T-helper 2 cell treated with Interferon-gamma antibody and Interleukin-4, amounts not matched to agents 5 μg/mL and 100 μg/mL, for 36 hours (primary cell): ENCODE results near the gene BORCS6.
"Not testable (repeated sequence)": the region's sequence is repeated elsewhere in the genome, so short reads cannot be mapped to it uniquely, and the experiment has no call there.

Experiments used
- DNase-seq: peaks from one replicate; pipeline ENCODE4 v3.0.0; 2021; ENCODE audit warnings: low spot score
- H3K27ac Mint-ChIP-seq: one replicate; pipeline ENCODE4 v1.8.0; 2021; ENCODE audit warnings: mild to moderate bottlenecking, mixed read lengths
- H3K27me3 Mint-ChIP-seq: one replicate; pipeline ENCODE4 v1.8.0; 2021; ENCODE audit warnings: low read depth, mixed read lengths
- H3K36me3 Mint-ChIP-seq: one replicate; pipeline ENCODE4 v1.8.0; 2021; ENCODE audit warnings: low read depth, mixed read lengths
- H3K4me1 Mint-ChIP-seq: one replicate; pipeline ENCODE4 v1.8.0; 2021; ENCODE audit warnings: low read depth, mixed read lengths
- H3K4me3 Mint-ChIP-seq: one replicate; pipeline ENCODE4 v1.8.0; 2022; ENCODE audit warnings: mild to moderate bottlenecking, moderate library complexity, mixed read lengths
- H3K9me3 Mint-ChIP-seq: one replicate; pipeline ENCODE4 v1.8.0; 2021; ENCODE audit warnings: mixed read lengths

BORCS6 gene

DNA sequence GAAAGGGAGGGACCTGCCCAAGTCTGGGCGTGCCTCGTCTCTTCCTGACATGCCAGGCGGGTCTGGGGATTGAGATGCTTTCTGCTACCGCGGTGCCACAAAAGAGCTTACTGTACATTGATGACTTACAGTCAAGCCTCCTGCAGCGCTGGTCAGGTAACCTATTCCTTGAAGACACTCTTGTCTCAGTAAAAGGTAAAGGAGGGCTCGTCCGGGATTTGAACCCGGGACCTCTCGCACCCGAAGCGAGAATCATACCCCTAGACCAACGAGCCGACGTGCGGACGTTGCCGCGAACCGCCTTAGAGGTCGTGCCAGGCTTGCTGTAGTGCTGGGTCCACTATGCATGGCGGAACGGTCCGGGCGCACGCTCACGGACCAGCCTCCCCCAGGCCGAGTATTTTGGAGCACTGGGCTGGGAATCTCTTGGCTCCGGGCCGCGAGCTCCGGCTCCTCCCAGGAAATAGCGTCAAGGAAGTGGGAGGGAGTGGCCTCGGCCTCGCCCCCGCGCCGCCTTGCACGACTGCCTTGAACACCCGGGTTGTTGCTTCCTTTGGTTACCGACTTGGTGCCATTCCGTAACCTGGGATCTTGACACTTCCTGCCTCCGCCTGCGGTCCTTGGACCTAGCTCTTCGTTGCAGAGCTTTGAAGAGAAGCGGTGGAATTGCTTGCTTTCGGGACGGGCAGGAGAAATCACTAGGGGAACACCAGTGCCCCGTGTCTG is 32.8 kb upstream of the BORCS6 start:
- H3K4me3 Mint-ChIP-seq: peak overlapping the region; percentile 93
- H3K36me3 Mint-ChIP-seq: peaks cover 32% of the 10 kb centered on the region
- H3K9me3 Mint-ChIP-seq: no peaks in the 10 kb centered on the region
- peaks cover 47% of the 10 kb centered on the region for H3K4me1 Mint-ChIP-seq
- peak; percentile 90 for DNase-seq
- H3K27ac Mint-ChIP-seq: peak overlapping the region; percentile 97
- peaks cover 8% of the 10 kb centered on the region for H3K27me3 Mint-ChIP-seq

DNA sequence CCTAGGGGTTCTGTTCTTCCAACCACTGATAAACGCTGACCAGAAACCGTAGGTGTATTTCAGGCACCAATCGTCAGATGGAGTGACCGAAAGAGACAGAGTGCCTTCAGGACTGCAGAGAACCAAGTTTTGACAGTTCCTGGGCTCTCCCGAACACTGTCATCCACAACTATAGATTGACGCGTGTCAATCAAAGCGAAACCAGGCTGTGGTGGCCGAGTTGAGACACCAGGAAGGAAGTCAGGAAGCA is 32.3 kb upstream of the BORCS6 start:
- DNase-seq: no peak
- H3K36me3 Mint-ChIP-seq: peaks cover 27% of the 10 kb centered on the region
- peak overlapping the region; percentile 93 for H3K4me3 Mint-ChIP-seq
- H3K27ac Mint-ChIP-seq: peak overlapping the region; percentile 97
- no peaks in the 10 kb centered on the region for H3K9me3 Mint-ChIP-seq
- H3K4me1 Mint-ChIP-seq: peaks cover 42% of the 10 kb centered on the region
- peaks cover 8% of the 10 kb centered on the region for H3K27me3 Mint-ChIP-seq

DNA sequence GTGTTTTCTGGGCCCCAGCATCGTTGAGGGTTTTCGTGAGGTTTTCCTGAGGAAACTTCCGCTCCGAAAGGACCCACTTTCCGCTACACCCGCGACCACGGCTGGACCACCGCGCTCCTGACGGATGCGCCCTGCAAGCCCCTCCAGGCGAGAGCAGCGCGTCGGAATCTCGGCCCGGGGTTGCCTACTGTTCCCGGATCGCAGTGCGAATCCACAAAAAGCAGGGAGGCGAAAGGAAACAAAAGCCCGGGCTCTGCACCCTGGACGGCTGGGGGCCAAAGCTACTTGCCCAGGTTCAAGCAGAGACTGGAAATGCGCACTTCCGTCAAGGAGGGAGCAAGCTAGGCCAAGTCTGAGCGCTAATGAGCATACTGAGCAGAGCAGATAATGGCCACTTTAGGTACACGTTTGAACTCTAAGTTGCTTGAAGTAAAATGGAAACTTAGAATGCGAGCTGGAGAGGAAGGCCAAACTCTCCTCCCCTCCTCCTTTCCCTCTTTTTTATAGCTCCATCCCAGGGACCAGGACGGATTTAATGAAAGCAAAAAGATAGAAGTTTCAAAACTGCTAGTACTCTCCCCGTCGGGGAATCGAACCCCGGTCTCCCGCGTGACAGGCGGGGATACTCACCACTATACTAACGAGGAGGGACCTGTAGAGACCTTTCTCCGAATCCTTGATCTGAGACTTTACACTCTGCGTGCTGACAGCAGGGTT is 31.8 kb upstream of the BORCS6 start:
- H3K4me1 Mint-ChIP-seq: peaks cover 38% of the 10 kb centered on the region
- H3K9me3 Mint-ChIP-seq: no peaks in the 10 kb centered on the region
- DNase-seq: peak; percentile 87
- H3K27ac Mint-ChIP-seq: peak overlapping the region; percentile 97
- H3K36me3 Mint-ChIP-seq: peaks cover 22% of the 10 kb centered on the region
- H3K27me3 Mint-ChIP-seq: peaks cover 8% of the 10 kb centered on the region
- peak overlapping the region; percentile 93 for H3K4me3 Mint-ChIP-seq

GRCh38 chr17:8220783-8221662 is 31.0 kb upstream of the BORCS6 start:
- no peaks in the 10 kb centered on the region for H3K9me3 Mint-ChIP-seq
- peak overlapping the region; percentile 97 for H3K27ac Mint-ChIP-seq
- peaks cover 8% of the 10 kb centered on the region for H3K27me3 Mint-ChIP-seq
- peaks cover 31% of the 10 kb centered on the region for H3K4me1 Mint-ChIP-seq
- H3K4me3 Mint-ChIP-seq: peak overlapping the region; percentile 93
- H3K36me3 Mint-ChIP-seq: peaks cover 14% of the 10 kb centered on the region
- peak; percentile 86 for DNase-seq

DNA sequence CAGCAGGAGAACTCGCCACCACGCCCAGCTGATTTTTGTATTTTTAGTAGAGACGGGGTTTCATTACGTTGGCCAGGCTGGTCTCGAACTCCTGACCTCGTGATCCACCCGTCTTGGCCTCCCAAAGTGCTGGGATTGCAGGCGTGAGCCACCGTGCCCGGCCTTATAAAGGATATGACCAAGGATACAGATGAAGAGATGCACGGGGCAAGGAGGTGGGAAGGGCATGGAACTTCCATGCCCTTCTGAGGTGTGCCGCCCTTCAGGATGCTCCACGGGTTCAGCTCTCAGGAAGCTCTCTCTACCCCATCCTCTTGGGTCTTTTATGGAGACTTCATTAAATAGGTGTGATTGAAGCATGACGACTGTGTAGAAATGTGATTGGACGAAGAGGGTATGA is 24.0 kb upstream of the BORCS6 start:
- DNase-seq, H3K27ac Mint-ChIP-seq, H3K9me3 Mint-ChIP-seq, H3K4me3 Mint-ChIP-seq, H3K27me3 Mint-ChIP-seq: not testable (repeated sequence)
- Mint-ChIP-seq H3K4me1 (peaks cover 12% of the 10 kb centered on the region), H3K36me3 (peaks cover 10% of the 10 kb centered on the region)

DNA sequence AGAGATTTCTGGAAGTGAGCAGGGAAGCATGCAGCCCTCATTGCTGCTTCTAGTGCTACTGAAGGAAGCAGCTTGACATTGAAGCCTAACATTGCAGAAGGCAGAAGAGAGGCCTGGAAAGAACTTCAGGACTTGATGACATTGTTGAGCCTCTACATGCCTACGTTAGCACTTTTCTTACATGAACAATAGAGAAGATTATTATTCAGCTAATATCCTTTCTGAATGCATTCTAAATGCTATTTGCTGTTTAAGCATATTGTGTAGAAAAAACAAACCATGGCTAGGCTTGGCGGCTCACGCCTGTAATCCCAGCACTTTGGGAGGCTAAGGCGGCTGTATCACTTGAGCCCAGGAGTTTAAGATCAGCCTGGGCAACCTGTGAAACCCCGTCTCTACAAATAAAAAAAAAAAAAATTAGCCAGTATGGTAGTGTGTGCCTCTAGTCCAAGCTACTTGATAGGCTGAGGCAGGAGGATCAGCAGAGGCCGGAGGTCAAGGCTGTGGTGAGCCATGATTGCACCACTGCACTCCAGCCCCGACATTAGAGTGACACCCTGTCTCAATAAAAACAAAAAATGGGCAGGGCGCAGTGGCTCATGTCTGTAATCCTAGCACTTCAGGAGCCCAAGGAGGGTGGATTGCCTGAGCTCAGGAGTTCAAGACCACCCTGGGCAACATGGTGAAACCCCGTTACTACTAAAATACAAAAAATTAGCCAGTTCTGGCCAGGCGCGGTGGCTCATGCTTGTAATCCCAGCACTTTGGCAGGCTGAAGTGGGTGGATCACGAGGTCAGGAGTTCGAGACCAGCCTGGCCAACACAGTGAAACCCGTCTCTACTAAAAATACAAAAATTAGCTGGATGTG is 22.6 kb upstream of the BORCS6 start:
- Mint-ChIP-seq H3K36me3 (peaks cover 16% of the 10 kb centered on the region), H3K27me3 (peaks cover 3% of the 10 kb centered on the region), H3K4me3 (no peak overlapping the region), H3K9me3 (no peaks in the 10 kb centered on the region), H3K4me1 (peaks cover 19% of the 10 kb centered on the region), H3K27ac (no peak overlapping the region)
- no peak for DNase-seq

GRCh38 chr17:8210761-8211458 is 20.9 kb upstream of the BORCS6 start:
- Mint-ChIP-seq H3K9me3 (no peaks in the 10 kb centered on the region), H3K4me3 (peak overlapping the region; percentile 96), H3K27me3 (peaks cover 3% of the 10 kb centered on the region), H3K27ac (peak overlapping the region; percentile 96), H3K36me3 (peaks cover 32% of the 10 kb centered on the region), H3K4me1 (peaks cover 25% of the 10 kb centered on the region)
- DNase-seq: no peak

GRCh38 chr17:8209907-8210760 is 20.2 kb upstream of the BORCS6 start, which contains the start of gene AURKB:
Gene AURKB, minus strand, starts transcription at chr17:8210575. Its CDS starts 351 bp downstream, at chr17:8210224.
- H3K9me3 Mint-ChIP-seq: no peaks in the 10 kb centered on the region
- peak within 1 kb of the TSS; percentile 96 for H3K4me3 Mint-ChIP-seq
- peaks cover 3% of the 10 kb centered on the region for H3K27me3 Mint-ChIP-seq
- peaks cover 25% of the 10 kb centered on the region for H3K4me1 Mint-ChIP-seq
- H3K27ac Mint-ChIP-seq: peak within 1 kb of the TSS; percentile 96
- DNase-seq: peak; percentile 93
- H3K36me3 Mint-ChIP-seq: peaks cover 37% of the 10 kb centered on the region

DNA sequence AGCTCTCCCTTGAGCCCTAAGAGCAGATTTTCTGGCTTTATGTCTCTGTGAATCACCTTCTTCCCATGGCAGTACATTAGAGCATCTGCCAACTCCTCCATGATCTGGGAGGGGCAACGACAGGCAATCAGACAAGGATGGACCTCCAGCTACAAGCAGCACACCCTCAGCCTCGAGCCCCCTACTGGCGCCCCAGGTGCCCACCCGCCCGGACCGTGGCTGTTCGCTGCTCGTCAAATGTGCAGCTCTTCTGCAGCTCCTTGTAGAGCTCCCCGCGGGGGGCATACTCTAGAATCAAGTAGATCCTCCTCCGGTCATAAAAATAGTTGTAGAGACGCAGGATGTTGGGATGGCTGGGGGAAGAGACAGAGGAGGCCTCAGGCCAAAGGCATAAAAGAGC is 16.6 kb upstream of the BORCS6 start:
- no peaks in the 10 kb centered on the region for H3K9me3 Mint-ChIP-seq
- H3K27ac Mint-ChIP-seq: peak overlapping the region; percentile 47
- H3K4me1 Mint-ChIP-seq: peaks cover 27% of the 10 kb centered on the region
- peak overlapping the region; percentile 48 for H3K4me3 Mint-ChIP-seq
- DNase-seq: no peak
- peaks cover 59% of the 10 kb centered on the region for H3K36me3 Mint-ChIP-seq
- no peaks in the 10 kb centered on the region for H3K27me3 Mint-ChIP-seq

DNA sequence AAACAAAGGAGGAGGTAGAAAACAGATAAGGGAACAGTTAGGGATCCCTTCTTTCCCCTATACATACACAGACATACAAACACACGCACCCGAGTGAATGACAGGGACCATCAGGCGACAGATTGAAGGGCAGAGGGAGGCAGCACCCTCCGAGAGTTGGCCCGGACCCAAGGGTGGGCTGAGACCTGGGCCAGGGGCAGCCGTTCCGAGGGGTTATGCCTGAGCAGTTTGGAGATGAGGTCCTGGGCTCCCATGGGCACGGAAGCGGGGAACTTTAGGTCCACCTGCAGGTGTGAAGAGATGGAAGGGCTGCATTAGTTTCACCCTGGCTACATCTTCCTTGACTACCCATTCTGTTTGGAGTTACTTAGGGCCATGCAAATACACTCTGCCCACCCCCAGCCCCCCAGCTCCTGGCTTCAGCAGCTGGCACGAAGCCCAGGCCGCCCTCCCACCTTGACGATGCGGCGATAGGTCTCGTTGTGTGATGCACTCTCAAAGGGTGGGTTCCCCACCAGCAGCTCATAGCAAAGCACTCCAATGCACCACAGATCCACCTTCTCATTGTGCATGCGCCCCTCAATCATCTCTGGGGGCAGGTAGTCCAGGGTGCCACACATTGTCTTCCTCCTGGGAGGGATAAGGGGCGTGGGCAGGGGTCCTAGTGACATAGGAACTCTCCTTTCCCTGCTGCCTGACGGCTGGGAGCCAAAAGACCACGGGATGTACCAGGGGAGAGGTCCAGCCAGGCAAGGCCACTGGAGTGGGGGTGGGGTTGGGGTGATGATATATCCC is 15.0 kb upstream of the BORCS6 start:
- Mint-ChIP-seq H3K36me3 (peaks cover 64% of the 10 kb centered on the region), H3K4me1 (peaks cover 26% of the 10 kb centered on the region), H3K27me3 (peaks cover 2% of the 10 kb centered on the region), H3K9me3 (no peaks in the 10 kb centered on the region), H3K27ac (peak overlapping the region; percentile 45), H3K4me3 (no peak overlapping the region)
- no peak for DNase-seq

GRCh38 chr17:8192070-8192815 is 2.3 kb upstream of the BORCS6 start:
- Mint-ChIP-seq H3K9me3 (no peaks in the 10 kb centered on the region), H3K27ac (no peak overlapping the region), H3K4me1 (peaks cover 18% of the 10 kb centered on the region), H3K4me3 (no peak overlapping the region), H3K36me3 (peaks cover 2% of the 10 kb centered on the region), H3K27me3 (no peaks in the 10 kb centered on the region)
- DNase-seq: peak; percentile 78
